GM12891 (cell line): ENCODE data around the gene SUMO1.

Experiments
- POLR2A ChIP-seq: IDR thresholded peaks from 2 replicates; pipeline ENCODE4 v1.6.1; 2011; ENCODE audit warnings: low read depth, low read length, control low read depth
- POLR2AphosphoS5 ChIP-seq: IDR thresholded peaks from 2 replicates; pipeline ENCODE4 v1.6.1; 2011; ENCODE audit warnings: low read depth, low read length, control low read depth
- POU2F2 ChIP-seq: IDR thresholded peaks from 2 replicates; pipeline ENCODE4 v1.6.1; 2011; ENCODE audit warnings: low read depth, mild to moderate bottlenecking, control low read depth, low read length, moderate library complexity

- TF ChIP-seq POLR2AphosphoS5 (no peak), POLR2A (no peak), POU2F2 (no peak)
Observed at GRCh38 chr2:202157211-202157990, 81.0 kb downstream of the SUMO1 start.
